Osteocyte (in vitro differentiated cells): ENCODE results near the gene GCFC2. TPM values are rescaled to one million over a fixed set of nuclear protein-coding genes. Genes with fewer than 3 reads are reported as not detected.

Experiments used
- DNase-seq: peaks from one replicate; pipeline ENCODE4 v3.0.0; 2021; ENCODE audit warnings: mixed read lengths; ENCODE audit not compliant: unreplicated experiment; ENCODE audit errors: extremely low spot score
- H3K27ac Mint-ChIP-seq: one replicate; pipeline ENCODE4 v1.8.0; 2021; ENCODE audit warnings: mild to moderate bottlenecking, mixed read lengths; ENCODE audit not compliant: unreplicated experiment
- H3K27me3 Mint-ChIP-seq: one replicate; pipeline ENCODE4 v1.8.0; 2021; ENCODE audit warnings: mixed read lengths; ENCODE audit not compliant: unreplicated experiment
- H3K36me3 Mint-ChIP-seq: one replicate; pipeline ENCODE4 v1.8.0; 2021; ENCODE audit warnings: mixed read lengths; ENCODE audit not compliant: unreplicated experiment
- H3K4me1 Mint-ChIP-seq: one replicate; pipeline ENCODE4 v1.8.0; 2021; ENCODE audit warnings: mixed read lengths; ENCODE audit not compliant: unreplicated experiment
- H3K4me3 Mint-ChIP-seq: one replicate; pipeline ENCODE4 v1.8.0; 2021; ENCODE audit warnings: mild to moderate bottlenecking, moderate library complexity, mixed read lengths; ENCODE audit not compliant: unreplicated experiment
- H3K9me3 Mint-ChIP-seq: one replicate; pipeline ENCODE4 v1.8.0; 2021; ENCODE audit warnings: mixed read lengths; ENCODE audit not compliant: unreplicated experiment
- CTCF ChIP-seq: fragments of 200-600 bp; sonication (generic); IDR thresholded peaks from 2 replicates; pipeline ENCODE4 v1.5.0; 2021; ENCODE audit warnings: antibody characterized with exemption, mild to moderate bottlenecking, moderate library complexity
- total RNA-seq: library from RNA; stranded (reverse); gene quantifications from 2 replicates; pipeline ENCODE4 v1.2.1, GENCODE V29; 2021

Gene GCFC2
- total RNA-seq, 1 donor from 2014 or later, result 13.2 TPM

DNA sequence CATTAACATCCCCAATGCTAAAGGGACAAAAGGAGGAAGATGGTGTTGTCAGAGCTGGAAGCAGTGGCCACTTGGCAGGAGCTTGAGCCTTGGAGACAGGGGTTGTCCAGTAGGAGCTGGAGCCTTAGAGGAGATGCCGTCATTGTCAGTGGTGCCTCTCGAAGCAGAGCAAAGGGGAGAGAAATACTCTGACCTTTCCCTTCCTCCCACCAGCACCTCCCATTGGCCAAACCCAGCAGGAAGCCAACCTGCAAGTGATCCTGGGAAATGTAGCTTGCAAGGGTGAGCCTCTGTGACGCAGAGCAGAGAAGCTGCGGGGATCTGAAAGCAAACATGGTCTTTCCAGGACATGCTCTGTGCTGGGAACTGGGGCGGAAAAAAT, 97.9 kb downstream of the GCFC2 start:
- Mint-ChIP-seq H3K4me1 (peaks cover 23% of the 10 kb centered on the region), H3K27ac (no peak overlapping the region), H3K27me3 (no peaks in the 10 kb centered on the region), H3K36me3 (no peaks in the 10 kb centered on the region), H3K4me3 (no peak overlapping the region), H3K9me3 (no peaks in the 10 kb centered on the region)
- no peak for TF ChIP-seq CTCF
- DNase-seq, result no peak

Other genes starting within 250 kb of the GCFC2 start
- 30.7 and 33.5 TPM in 2 replicates for gene EVA1A, start 150.0 kb downstream of the GCFC2 start, total RNA-seq
- 44.8 and 46.6 TPM in 2 replicates for gene MRPL19, start 64.1 kb downstream of the GCFC2 start, total RNA-seq